K562 (cell line): ENCODE measurements around the gene ALPP. TPM values are rescaled to one million over a fixed set of nuclear protein-coding genes. Genes with fewer than 3 reads are reported as not detected.

ENCODE experiments used
- BCLAF1 ChIP-seq, 2 experiments: fragments of 450-650 bp in 1 of 2; IDR thresholded peaks; 2 replicates each; pipeline ENCODE4 v1.6.1; 2011 to 2017; ENCODE audit warnings: low read depth in 2 of 2, antibody characterized with exemption in 1 of 2, borderline replicate concordance in 1 of 2, low read length in 1 of 2, mild to moderate bottlenecking in 1 of 2, mixed read lengths in 1 of 2; ENCODE audit not compliant: control insufficient read depth in 1 of 2
- ELF2 ChIP-seq: fragments of 250-450 bp; sonication (Bioruptor Pico); IDR thresholded peaks from 2 replicates; pipeline ENCODE4 v1.5.0; 2021; ENCODE audit warnings: mild to moderate bottlenecking
- ESRRA ChIP-seq: fragments of 450-650 bp; IDR thresholded peaks from 2 replicates; pipeline ENCODE4 v1.6.1; 2014; ENCODE audit warnings: low read depth, mild to moderate bottlenecking, moderate library complexity, borderline replicate concordance
- FOXJ2 ChIP-seq: fragments of 200-800 bp; sonication (Bioruptor generic); IDR thresholded peaks from 2 replicates; pipeline ENCODE4 v1.6.1; 2016; ENCODE audit warnings: missing genetic modification characterization, missing compliant biosample characterization
- MEF2A ChIP-seq: IDR thresholded peaks from 2 replicates; pipeline ENCODE4 v1.6.1; 2011; ENCODE audit warnings: low read depth, mild to moderate bottlenecking, low read length, moderate library complexity; ENCODE audit not compliant: control insufficient read depth
- USF1 ChIP-seq: sonication (generic); formaldehyde crosslinking; IDR thresholded peaks from 2 replicates; pipeline ENCODE4 v1.9.0; 2022; ENCODE audit warnings: mild to moderate bottlenecking, missing genetic modification reagents
- ZNF124 ChIP-seq: sonication (generic); formaldehyde crosslinking; IDR thresholded peaks from 2 replicates; pipeline ENCODE4 v1.8.1; 2022; ENCODE audit warnings: missing genetic modification reagents
- polyA plus RNA-seq, 8 experiments: library from polyadenylated mRNA; depleted of rRNA in 4 of 8; stranded (reverse) in 5 of 8; unstranded in 3 of 8; fragments of >200 nt; fragmentation: Nextera tagmentation in 2 of 8; fragmentation: Illumina TruSeq in 1 of 8; extraction: Ambion mirVana in 2 of 8; extraction: Trizol in 1 of 8; gene quantifications; 2 replicates each; pipeline versions ENCODE4 v1.2.1 to v1.2.3, GENCODE V29; 2011 to 2014; ENCODE audit warnings: inconsistent platforms in 1 of 8, missing spikeins in 1 of 8
- total RNA-seq, 7 experiments: library from RNA; depleted of rRNA in 6 of 7; stranded (reverse); fragments of >200 nt in 6 of 7; fragmentation: Illumina TruSeq in 2 of 7; extraction: Trizol in 2 of 7; gene quantifications; 2 replicates each; pipeline versions ENCODE4 v1.2.1 to v1.2.3, GENCODE V29; 2011 to 2021; ENCODE audit warnings: low replicate concordance in 1 of 7

Gene ALPP
- total and polyA plus RNA-seq, 9 of the 15 experiments (the other 6 are each of a cell fraction or from before 2014, with no cell fraction given), result 0.03 TPM; not detected in 8

- TF ChIP-seq BCLAF1 (IDR thresholded peaks at IDR 0.05; ENCODE audit: borderline replicate concordance in 1 of 2, control insufficient read depth in 1 of 2, low read depth in 2 of 2, low read length in 1 of 2) (no peak), USF1 (CRISPR knock-in tag) (no peak), FOXJ2 (tag) (no peak), ZNF124 (CRISPR knock-in tag) (no peak), ESRRA (no peak), ELF2 (CRISPR knock-in tag) (no peak), MEF2A (no peak)
- TF ChIP-seq, all 486 proteins: peak for 0
These were observed 10.2 kb upstream of the ALPP start (continued) for GRCh38 chr2:232368311-232368731.
